ENCODE data around the gene SCGB1C2. TPM values are rescaled to one million over a fixed set of nuclear protein-coding genes. Genes with fewer than 3 reads are reported as not detected.
"Not testable (repeated sequence)": the region's sequence is repeated elsewhere in the genome, so short reads cannot be mapped to it uniquely, and the experiment has no call there.

The SCGB1C2 gene
- total RNA-seq, 4 donors from 2014 or later: not detected

- Histone ChIP-seq H3K27ac (no peak overlapping the region), H3K4me1 (no peaks in the 10 kb centered on the region), H3K36me3 (no peaks in the 10 kb centered on the region), H3K27me3 (no peaks in the 10 kb centered on the region), H3K4me3 (no peak overlapping the region), H3K9me3 (no peaks in the 10 kb centered on the region)
- TF ChIP-seq POLR2A (IDR thresholded peaks at IDR 0.05) (no peak), POLR2AphosphoS5 (IDR thresholded peaks at IDR 0.05) (no peak), EP300 (IDR thresholded peaks at IDR 0.05) (no peak), CTCF (IDR thresholded peaks at IDR 0.05) (no peak)
- no peak for DNase-seq (ENCODE audit: low spot score in 2 of 2)
- 56% methylated on average over 7 of the region's 11 CpGs for WGBS
These were observed 25.3 kb downstream of the SCGB1C2 start for GRCh38 chr17:162689-163088.

GRCh38 chr17:163514-164098, 26.2 kb downstream of the SCGB1C2 start:
- Histone ChIP-seq H3K9me3 (no peaks in the 10 kb centered on the region), H3K27ac (no peak overlapping the region), H3K27me3 (no peaks in the 10 kb centered on the region), H3K4me3 (no peak overlapping the region), H3K4me1 (no peaks in the 10 kb centered on the region), H3K36me3 (no peaks in the 10 kb centered on the region)
- WGBS: 73% methylated on average over 11 of the region's 11 CpGs
- no peak for DNase-seq (ENCODE audit: low spot score in 2 of 2)
- TF ChIP-seq POLR2AphosphoS5 (IDR thresholded peaks at IDR 0.05) (no peak), POLR2A (IDR thresholded peaks at IDR 0.05) (no peak), EP300 (IDR thresholded peaks at IDR 0.05) (no peak), CTCF (IDR thresholded peaks at IDR 0.05) (no peak)

DNA sequence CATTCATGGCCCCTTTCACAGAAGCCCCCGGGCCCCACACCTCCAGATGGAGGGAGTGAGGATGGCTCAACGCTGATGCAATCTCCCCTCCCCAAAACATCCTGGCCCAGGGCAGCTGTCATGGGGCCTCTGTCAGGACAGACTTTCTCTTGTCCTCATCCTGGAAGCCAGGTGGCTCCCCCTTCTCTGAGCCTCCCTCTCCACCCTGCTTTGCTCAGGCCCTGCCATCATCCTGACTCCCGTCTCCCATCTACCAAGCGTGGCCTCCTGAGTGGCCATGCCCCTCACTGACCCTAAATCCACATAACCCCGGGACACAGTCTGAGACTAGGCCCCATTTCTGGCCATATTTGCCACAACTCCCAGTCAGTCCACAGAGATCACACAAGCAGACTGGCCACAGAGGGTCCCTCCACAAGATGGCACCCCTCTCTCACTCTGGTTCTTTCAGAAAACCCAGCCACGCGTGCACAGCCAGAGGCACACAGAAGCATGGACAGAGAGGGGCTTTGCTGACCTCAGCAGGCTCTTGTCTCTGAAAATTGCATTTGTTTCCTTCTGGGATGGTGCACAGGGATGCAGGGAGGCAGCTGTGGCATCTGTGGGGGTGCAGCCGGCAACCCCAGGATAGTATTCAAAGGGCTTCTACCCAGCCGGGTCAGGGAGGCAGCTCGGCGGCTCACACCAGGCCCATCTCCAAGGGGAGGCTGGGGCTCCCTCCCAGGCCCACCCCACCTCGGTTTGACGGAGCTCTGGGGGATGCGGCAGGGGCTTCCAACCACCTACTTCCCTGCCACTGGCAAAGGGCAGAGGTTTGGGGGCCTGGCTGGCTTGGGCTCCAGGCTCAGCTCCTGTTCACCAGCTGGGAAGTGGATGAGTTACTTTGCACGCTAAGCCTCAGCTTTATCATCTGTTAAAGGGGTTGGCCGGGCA, 27.2 kb downstream of the SCGB1C2 start:
- WGBS: 66% methylated on average over 13 of the region's 16 CpGs
- Histone ChIP-seq H3K27ac (no peak overlapping the region), H3K27me3 (no peaks in the 10 kb centered on the region), H3K4me1 (no peaks in the 10 kb centered on the region), H3K36me3 (no peaks in the 10 kb centered on the region), H3K4me3 (no peak overlapping the region), H3K9me3 (no peaks in the 10 kb centered on the region)
- TF ChIP-seq POLR2AphosphoS5 (IDR thresholded peaks at IDR 0.05) (no peak), CTCF (IDR thresholded peaks at IDR 0.05) (peak; percentile 17 to 22)
- no peak for DNase-seq (ENCODE audit: low spot score in 2 of 2)

- WGBS: 100% methylated on average over 2 of the region's 14 CpGs
These were observed 28.6 kb downstream of the SCGB1C2 start for GRCh38 chr17:165939-166338.

GRCh38 chr17:168614-169013, 31.2 kb downstream of the SCGB1C2 start:
- not testable (repeated sequence) for DNase-seq (ENCODE audit: low spot score in 2 of 2); H3K27ac ChIP-seq; H3K9me3 ChIP-seq; H3K36me3 ChIP-seq; H3K4me1 ChIP-seq; H3K27me3 ChIP-seq; H3K4me3 ChIP-seq
- 83% methylated on average over 9 of the region's 11 CpGs for WGBS

More at GRCh38 chr17:165939-166338, 28.6 kb downstream of the SCGB1C2 start:
- no peak overlapping the region for H3K27ac ChIP-seq
- H3K4me3 ChIP-seq: no peak overlapping the region
- TF ChIP-seq POLR2A (IDR thresholded peaks at IDR 0.05) (no peak), POLR2AphosphoS5 (IDR thresholded peaks at IDR 0.05) (no peak), CTCF (IDR thresholded peaks at IDR 0.05) (no peak), EP300 (IDR thresholded peaks at IDR 0.05) (no peak)
- H3K27me3 ChIP-seq: no peaks in the 10 kb centered on the region
- no peaks in the 10 kb centered on the region for H3K4me1 ChIP-seq
- no peak for DNase-seq (ENCODE audit: low spot score in 2 of 2)
- no peaks in the 10 kb centered on the region for H3K36me3 ChIP-seq
- no peaks in the 10 kb centered on the region for H3K9me3 ChIP-seq
